ENCODE data around the gene MIPEP.
"Not testable (repeated sequence)": the region's sequence is repeated elsewhere in the genome, so short reads cannot be mapped to it uniquely, and the experiment has no call there.

MIPEP gene

DNA sequence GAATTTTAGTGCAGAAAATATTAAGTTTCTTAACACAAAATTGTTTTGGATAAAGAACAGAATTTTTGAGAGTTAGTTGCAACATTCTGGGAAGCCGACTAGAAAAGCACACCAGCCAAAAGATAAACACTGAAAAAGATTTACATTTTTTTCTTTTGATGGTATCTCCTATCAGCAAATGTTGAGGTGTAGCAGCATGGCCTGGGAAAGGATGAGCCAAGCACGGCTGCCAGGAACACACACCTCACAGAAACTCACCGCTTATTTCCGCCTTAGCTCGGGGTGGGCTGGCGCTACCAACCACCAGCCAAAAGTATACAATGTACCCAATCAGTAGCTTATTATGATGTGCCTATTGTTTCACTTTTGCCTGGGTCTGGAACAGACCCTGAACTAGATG, 134.7 kb downstream of the MIPEP start:
- H3K27ac ChIP-seq: peak overlapping the region; percentile 89
- no peak for DNase-seq (ENCODE audit: low read depth, low spot score)

GRCh38 chr13:23753458-23753857, 135.7 kb downstream of the MIPEP start:
- no peak for DNase-seq (ENCODE audit: low read depth, low spot score)
- H3K27ac ChIP-seq: peak overlapping the region; percentile 89

DNA sequence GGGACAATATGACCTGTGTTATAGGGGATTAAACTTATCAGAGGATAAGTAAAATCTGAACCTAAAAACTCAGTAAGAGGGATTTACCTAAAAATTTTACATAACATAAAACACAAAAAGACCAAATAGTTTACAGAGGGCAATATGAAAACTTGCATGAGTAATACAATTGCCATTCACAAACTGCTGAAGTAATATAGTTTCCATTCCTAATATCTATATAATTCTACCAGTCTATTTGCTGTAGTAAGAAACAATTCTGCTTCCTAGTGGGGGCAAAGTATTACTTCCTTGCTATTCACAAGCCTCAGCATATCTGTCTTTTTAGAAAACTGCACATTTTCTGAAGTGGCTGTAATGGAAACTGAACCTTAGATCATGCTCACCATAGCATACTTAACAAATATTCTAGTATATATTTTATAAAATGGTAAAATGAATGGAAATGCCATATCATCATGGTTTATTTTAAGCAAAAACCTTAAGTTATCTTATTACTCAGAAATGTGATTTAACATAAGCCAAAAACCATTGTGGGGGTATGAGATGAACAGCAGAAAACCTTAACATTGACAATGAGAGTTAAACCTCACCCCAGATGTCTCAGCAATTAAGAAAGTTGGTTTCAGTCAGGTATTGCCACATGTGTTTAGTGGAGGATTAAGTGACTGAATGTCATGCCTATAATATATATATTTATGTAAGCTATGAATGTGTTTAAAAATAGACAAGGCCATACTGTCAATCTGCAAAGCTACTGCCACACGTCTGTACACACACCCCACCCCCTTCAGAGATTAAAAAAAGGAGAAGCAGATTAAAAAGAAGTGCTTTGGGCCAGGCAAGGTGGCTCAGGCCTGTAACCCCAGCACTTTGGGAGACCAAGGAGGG, 136.8 kb downstream of the MIPEP start:
- no peak for DNase-seq (ENCODE audit: low read depth, low spot score)
- peak overlapping the region; percentile 89 for H3K27ac ChIP-seq

GRCh38 chr13:23751195-23751594, 138.0 kb downstream of the MIPEP start:
- peak; percentile 64 for DNase-seq (ENCODE audit: low read depth, low spot score)
- peak overlapping the region; percentile 89 for H3K27ac ChIP-seq

DNA sequence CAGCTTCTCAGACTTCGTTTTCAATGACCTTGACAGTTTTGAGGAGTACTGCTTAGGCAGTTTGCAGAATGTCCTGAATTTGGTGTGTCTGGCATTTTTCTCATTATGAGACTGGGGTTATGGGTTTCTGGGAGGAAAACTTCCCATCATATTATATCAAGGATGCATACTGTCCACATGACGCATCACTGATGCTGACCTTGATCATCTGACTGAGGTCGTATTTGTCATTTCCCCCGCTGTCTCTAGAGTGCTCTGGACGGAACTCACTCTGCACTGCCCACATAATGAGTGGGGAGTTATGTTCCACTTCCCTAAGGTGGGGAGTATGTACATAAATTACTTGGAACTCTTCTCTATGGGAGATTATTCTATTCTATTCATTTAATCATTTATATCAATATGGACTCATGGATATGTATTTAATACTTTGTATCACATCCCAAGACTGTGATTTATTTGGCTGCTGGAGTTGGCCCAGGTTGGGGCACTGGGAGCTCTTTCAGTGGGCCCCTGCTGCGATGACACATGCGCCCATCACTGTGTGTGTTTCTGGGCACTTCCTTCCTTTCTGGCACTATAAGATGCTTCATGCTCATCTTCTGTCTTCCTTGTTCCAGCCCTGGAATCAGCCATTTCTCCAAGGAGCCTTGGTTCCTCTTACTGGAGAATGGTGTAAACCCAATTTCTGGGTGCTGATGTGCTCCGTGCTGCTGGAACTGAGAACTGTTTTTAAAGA, 138.6 kb downstream of the MIPEP start:
- H3K27ac ChIP-seq: peak overlapping the region; percentile 89
- DNase-seq (ENCODE audit: low read depth, low spot score): no peak

DNA sequence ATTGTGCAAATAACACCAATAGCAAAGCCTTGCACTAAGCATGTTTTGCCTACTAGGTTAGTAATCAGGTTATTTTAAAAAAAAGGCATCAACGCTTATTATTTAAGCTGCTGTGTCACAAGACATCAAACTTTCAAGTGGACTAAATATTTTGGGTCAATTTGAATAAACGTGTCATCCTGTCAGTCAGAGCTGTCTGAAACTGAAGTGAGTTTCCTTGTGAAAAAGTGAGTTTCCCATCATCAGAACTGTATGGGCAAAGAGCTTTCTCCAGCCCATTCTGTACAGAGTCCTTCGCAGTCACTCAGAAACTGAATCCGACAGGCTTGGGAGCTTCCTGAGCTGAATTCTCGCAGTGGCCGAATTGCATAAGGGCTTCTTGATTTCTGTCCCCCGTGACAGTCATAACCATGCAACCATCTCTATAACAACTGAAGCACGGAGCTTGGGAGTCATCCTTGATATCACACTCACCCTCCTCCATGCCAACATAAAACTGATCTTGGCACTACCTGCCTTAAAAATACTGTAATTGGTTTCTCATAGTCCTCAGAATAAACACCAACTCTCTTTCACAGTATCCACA, 139.8 kb downstream of the MIPEP start:
- DNase-seq (ENCODE audit: low read depth, low spot score): no peak

DNA sequence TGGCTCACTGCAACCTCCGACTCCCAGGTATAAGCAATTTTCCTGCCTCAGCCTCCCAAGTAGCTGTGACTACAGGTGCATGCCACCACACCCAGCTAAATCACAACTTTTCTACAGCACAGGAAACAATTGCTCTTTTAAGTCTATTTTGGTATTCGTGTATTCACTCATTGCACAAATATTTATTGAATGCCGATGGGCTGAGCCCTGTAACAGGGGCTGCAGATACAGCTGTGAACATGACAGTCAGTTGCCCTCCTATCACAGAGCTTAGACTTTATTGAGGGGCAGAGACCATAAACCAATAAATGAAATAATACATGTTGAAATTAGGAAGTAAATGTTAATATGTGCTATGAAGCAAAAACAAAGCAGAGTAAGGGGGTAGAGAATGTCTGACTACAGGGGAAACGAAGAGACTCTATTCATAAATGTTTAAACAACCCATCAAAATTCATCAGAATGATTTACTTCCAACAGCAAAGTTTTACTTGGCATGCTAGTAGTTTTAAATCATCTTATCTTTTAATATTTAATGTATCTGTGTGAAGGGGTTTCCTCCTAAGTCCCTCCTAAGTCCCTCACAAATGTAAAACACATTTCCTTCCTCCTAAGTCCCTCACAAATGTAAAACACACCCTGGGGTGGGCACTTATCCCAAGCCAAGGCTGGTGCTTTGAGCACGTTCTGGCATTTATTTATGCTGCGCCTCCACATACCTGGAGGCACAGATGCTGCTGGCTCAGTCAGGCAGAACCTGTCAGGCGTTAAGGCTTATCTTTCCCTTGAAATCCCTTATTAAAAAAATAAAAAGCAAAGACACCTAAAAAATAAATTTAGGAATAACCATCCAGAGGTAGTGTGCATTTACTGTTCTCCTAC, 140.8 kb downstream of the MIPEP start:
- H3K27ac ChIP-seq: no peak overlapping the region
- DNase-seq (ENCODE audit: low read depth, low spot score): no peak

More for the DNA sequence above, 139.8 kb downstream of the MIPEP start:
- no peak overlapping the region for H3K27ac ChIP-seq

- not testable (repeated sequence) for DNase-seq (ENCODE audit: low read depth, low spot score); H3K27ac ChIP-seq
Measured at GRCh38 chr13:23746141-23746540, 143.1 kb downstream of the MIPEP start.

- peak overlapping the region; percentile 74 for H3K27ac ChIP-seq
- peak; percentile 54 for DNase-seq (ENCODE audit: low read depth, low spot score)
Measured at GRCh38 chr13:23744315-23744714, 144.9 kb downstream of the MIPEP start.

GRCh38 chr13:23743278-23744076, 145.7 kb downstream of the MIPEP start:
- DNase-seq (ENCODE audit: low read depth, low spot score): peak; percentile 54
- peak overlapping the region; percentile 74 for H3K27ac ChIP-seq

DNA sequence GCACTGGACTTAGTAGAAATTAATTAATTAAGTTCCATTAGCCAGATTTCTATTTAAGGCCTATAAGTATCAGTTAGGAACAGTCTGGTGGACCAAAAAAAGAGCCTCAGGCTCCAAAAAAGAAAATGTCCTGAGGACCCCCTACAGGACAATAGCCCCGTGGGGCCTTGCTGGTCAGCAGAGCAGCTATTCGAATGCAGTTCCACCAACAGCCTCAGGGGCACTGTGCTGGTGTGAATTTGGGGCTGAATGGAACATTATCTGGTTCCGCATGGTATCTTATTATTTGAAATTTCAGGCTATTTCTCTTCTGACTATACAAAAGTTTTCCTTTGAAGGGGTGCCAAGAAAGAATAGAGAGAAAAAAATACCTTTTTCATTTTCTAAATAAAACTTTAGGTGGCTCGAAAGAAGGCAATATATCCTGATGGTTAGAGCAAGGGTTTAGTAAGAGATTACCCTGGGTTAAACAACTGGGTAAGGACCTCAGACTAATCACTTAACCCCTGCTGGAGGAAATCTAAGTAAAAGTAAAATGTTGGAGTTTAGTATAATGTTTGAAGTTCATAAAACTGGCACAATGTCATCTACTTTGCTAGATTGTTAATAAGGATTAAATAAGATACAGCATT, 147.2 kb downstream of the MIPEP start:
- H3K27ac ChIP-seq: no peak overlapping the region
- DNase-seq (ENCODE audit: low read depth, low spot score): no peak

- DNase-seq (ENCODE audit: low read depth, low spot score): no peak
- H3K27ac ChIP-seq: peak overlapping the region; percentile 14
Measured at GRCh38 chr13:23740002-23740401, 149.2 kb downstream of the MIPEP start.

DNA sequence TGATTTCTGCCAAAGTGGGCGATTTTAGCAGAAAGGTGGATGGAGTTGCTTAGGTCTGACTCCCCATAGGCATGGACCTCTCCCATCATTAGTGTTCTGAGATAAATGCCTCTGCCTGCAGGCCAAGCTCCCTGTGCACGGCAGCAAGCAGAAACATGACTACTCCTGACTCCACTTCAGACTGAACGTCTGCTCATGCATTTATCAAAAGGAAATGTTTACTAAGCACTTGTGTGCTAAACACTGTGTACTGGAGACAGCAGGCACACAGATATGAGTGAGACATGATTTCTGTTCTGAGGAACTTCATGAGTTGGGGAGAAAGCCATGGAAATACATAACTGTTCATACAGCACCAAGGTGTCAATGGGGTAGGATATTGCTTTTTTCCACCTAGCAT, 149.6 kb downstream of the MIPEP start:
- DNase-seq (ENCODE audit: low read depth, low spot score): no peak
- peak overlapping the region; percentile 14 for H3K27ac ChIP-seq

DNA sequence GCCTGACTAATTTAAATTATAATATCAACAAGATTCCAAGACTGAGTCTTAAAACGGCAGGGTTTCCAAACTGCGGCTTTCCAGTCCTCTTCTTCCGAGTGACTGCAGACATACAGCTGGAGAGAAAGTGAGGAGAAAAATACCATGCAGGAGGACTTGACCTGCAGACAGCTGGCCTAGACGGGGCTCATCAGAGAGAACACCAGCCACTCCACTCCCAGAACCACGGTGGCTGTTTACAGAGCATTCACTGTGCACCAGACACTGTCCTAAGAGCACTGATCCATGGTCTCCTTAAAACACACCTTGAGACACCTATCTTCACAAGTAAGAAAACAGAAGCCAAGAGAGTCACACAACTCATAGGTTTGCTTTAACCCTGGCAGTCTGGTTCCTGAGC, 152.7 kb downstream of the MIPEP start:
- H3K27ac ChIP-seq: no peak overlapping the region
- no peak for DNase-seq (ENCODE audit: low read depth, low spot score)

- H3K27ac ChIP-seq: no peak overlapping the region
- no peak for DNase-seq (ENCODE audit: low read depth, low spot score)
Measured at GRCh38 chr13:23735329-23735728, 153.9 kb downstream of the MIPEP start.

DNA sequence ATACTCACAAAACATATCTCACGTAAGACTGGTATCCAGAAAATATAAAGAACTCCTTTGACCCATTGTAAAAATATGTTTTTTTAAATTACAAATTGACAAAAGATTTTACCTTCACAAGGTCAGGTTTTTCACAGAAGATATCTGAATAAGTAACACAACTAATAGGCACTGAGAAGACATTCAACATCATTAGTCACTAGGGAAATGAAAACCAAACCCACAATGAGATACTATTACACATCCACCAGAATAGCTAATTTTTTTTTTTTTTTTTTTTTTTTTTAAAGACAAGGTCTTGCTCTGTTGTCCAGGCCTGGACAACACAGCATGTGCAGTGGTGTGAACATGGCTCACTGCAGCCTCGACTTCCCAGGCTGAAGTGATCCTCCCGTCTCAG, 157.5 kb downstream of the MIPEP start:
- no peak for DNase-seq (ENCODE audit: low read depth, low spot score)

DNA sequence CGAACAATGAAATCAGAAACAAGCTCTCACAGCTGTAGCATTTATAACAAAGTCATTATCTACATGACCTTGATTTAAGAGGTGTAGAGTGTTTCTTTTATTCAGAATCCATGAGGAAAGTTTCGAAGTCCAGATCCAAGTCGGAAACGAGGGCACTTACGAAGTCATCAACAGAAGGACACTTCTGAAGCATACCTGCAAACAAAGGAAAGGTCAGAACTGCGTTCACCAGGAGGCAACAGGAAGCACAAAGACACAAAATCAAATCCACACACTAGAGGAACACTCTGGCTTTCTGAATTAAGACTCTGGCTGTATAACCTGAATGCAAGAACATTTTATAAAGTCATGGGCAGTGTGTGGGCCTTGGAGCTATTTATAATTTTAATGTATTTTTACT, 158.9 kb downstream of the MIPEP start:
- no peak for DNase-seq (ENCODE audit: low read depth, low spot score)

More for the DNA sequence above, 157.5 kb downstream of the MIPEP start:
- no peak overlapping the region for H3K27ac ChIP-seq

DNA sequence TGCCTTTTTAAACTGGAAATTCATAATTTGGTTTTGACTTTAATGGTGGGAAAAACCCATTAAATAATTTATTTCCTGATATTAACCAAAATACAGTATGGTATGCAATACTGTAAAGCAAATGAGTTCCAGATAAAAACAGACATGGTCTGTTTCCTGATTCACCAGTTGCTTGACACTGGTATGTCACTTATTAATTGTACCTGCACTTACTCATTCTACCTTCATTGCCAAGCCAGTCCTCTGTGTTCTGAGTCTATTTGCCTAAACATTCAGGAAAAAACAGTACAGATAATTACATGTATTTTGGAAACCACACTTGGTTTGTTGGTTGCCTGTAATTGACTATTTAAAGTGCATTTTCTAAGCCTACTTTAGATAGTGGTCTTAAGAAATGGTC, 159.7 kb downstream of the MIPEP start:
- H3K27ac ChIP-seq: no peak overlapping the region
- no peak for DNase-seq (ENCODE audit: low read depth, low spot score)

More for the DNA sequence above, 158.9 kb downstream of the MIPEP start:
- no peak overlapping the region for H3K27ac ChIP-seq

DNA sequence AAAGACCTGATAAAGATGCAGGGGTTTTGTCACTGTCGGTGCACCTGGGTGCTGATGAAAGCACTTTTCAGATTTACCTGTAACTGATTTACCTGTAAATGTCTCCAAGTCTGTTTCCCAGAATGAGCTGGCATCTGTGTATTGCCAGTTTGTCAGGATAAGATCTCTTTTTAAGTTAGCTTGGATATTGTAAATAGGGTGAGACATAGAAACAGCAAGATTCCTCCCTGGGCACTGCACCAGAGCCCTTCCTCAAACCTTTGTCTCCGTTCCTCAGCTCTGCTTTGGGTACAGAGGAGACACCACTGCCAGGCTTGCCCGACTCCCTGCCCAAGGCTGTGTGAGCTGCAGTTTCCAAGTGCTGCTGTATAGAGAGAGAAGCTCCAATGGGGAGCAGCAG, 160.4 kb downstream of the MIPEP start:
- DNase-seq (ENCODE audit: low read depth, low spot score): no peak
- no peak overlapping the region for H3K27ac ChIP-seq
